GM08714 (cell line): Measurements from ENCODE around the gene TIMM44.

Experiments
- H3K4me3 ChIP-seq: fragments of 200-500 bp; sonication (Bioruptor generic); 2 replicates; pipeline ENCODE4 v1.5.1; 2014; ENCODE audit warnings: mild to moderate bottlenecking, low read length, inconsistent platforms
- ZNF274 ChIP-seq: IDR thresholded peaks from 2 replicates; pipeline ENCODE4 v1.6.1; 2012; ENCODE audit warnings: mild to moderate bottlenecking, low read depth, low read length

The TIMM44 gene

GRCh38 chr19:7887408-7888144 lies 55.9 kb downstream of the TIMM44 start:
- H3K4me3 ChIP-seq, result no peak overlapping the region
- TF ChIP-seq ZNF274, result no peak

DNA sequence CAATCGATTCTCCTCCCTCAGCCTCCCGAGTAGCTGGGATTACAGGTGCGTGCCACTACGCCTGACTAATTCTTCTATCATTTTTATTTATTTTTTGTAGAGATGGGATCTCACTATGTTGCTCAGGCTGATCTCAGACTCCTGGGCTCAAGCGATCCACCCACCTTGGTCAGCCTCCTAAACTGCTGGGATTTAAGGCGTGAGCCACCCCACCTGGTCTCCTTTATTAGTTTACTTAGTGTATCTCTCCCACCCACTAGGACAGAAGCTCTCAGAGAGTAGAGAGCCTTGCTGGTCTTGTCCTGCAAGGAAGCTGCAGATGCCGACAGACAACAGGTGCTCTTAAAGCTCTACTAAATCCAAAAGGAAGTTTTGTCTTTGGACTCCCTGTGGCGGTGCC lies 57.6 kb downstream of the TIMM44 start:
- no peak overlapping the region for H3K4me3 ChIP-seq
- no peak for TF ChIP-seq ZNF274

- TF ChIP-seq ZNF274, result no peak
- no peak overlapping the region for H3K4me3 ChIP-seq
Observed at GRCh38 chr19:7883796-7884570, 59.5 kb downstream of the TIMM44 start.

- no peak for TF ChIP-seq ZNF274
- no peak overlapping the region for H3K4me3 ChIP-seq
Observed at GRCh38 chr19:7883105-7883504, 60.4 kb downstream of the TIMM44 start.

- no peak for TF ChIP-seq ZNF274
Observed at GRCh38 chr19:7881910-7882309, 61.6 kb downstream of the TIMM44 start.

DNA sequence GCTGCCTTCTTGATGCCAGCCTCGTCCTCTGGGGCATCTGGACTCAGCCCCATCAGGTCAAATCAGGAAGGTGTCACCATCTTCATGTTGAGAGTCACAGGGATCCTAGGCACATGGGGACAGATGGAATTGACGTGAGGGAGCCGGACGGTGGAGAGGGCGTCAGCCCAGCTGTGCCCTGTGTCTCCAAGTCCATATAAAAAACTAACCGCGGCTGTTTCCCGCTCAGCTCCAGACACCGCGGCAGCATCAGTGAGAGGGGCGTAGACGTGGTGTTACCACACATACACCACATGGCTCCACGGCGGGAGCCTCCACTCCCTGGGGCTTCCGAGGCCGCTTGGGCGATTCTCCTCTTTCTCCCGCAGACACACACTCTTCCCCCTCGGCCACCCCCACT lies 63.6 kb downstream of the TIMM44 start:
- no peak overlapping the region for H3K4me3 ChIP-seq
- TF ChIP-seq ZNF274, result no peak

More at GRCh38 chr19:7881910-7882309, 61.6 kb downstream of the TIMM44 start:
- H3K4me3 ChIP-seq, result no peak overlapping the region

DNA sequence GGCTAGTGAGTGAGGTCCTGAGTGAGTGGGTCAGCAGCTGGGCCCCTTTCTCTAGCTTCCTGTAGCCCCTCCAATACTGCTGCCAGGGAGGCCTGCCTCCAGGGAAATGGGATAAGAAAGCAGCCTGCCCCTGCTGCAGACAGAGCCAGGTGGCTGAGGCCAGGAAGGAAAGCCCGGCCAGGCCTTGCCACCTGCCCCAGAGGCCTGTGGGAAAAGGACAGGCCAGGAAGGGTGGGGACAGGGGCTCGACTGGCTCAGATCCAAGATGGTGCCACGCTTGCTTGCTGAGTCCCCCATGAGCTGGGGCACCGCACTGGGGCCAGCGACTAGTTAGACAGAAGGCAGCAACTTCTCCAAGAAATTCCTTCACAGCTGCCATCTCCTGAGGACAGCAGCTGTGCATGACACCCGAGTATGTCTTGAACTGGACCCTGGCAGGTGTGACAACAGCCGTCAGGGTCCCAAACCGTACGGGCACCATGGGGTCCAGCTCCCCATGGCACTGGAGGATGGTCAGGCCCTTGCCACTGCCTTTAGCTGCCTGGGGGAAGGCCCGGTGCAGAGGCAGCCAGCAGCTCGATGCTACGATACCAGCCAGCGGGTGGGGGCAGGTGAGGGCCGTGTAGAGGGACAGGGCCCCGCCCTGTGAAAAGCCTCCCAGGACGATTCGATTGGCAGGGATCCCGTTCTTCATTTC lies 64.2 kb downstream of the TIMM44 start:
- no peak for TF ChIP-seq ZNF274
- H3K4me3 ChIP-seq, result no peak overlapping the region

DNA sequence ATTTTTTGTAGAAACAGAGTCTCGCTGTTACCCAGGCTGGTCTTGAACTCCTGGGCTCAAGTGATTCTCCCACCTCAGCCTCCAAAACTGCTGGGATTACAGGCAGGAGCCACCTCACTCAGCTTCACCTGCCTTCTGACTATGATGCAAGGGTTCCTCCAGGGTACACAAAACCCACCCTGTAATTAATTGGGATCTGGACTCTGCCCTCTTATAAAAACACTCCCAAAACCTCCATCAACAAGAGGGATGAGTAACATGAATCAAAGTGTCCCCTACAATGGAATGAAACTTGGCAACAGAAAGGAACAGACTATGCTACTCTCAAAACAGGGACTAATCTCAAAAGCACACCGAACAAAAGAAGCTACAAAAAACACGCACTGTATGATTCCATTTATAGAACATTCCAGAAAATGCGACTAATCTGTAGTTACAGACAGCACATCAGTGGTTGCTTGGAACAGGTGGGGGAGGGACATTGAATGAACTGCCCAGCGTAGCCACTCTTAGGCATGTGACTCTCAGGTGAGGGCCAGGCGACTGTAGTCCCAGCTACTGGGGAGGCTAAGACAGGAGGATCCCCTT lies 66.1 kb downstream of the TIMM44 start:
- H3K4me3 ChIP-seq, result no peak overlapping the region
- TF ChIP-seq ZNF274, result no peak
